Upper lobe of left lung (tissue), 6 donors: ENCODE results near the gene CTXN2. TPM values are rescaled to one million over a fixed set of nuclear protein-coding genes. Genes with fewer than 3 reads are reported as not detected.
A peak's percentile ranks its signal among the peaks of the same experiment; 100 is the strongest.

Experiments
- ATAC-seq, 2 donors: fragments of 200-7000 bp; cut with Tn5 transposase; one replicate each; pipeline ENCODE4 v1.9.1; 2022; ENCODE audit warnings: mild to moderate bottlenecking in 2 of 2, moderate library complexity in 2 of 2; ENCODE audit not compliant: low FRiP score in 2 of 2
- DNase-seq, 2 donors: peaks; one replicate each; pipeline ENCODE4 v3.0.0-alpha.2; 2019 to 2020
- H3K27ac ChIP-seq, 4 donors: fragments of 200-600 bp; sonication (generic); one replicate each; pipeline ENCODE4 v1.5.1; 2016 to 2019
- H3K27me3 ChIP-seq, 4 donors: fragments of 200-600 bp; sonication (generic); one replicate each; pipeline ENCODE4 v1.5.1; 2017 to 2019
- H3K36me3 ChIP-seq, 4 donors: fragments of 200-600 bp; sonication (generic); one replicate each; pipeline ENCODE4 v1.5.1; 2016 to 2019
- H3K4me1 ChIP-seq, 4 donors: fragments of 200-600 bp; sonication (generic); one replicate each; pipeline ENCODE4 v1.5.1; 2018 to 2019
- H3K4me3 ChIP-seq, 4 donors: fragments of 200-600 bp; sonication (generic); one replicate each; pipeline ENCODE4 v1.5.1; 2017 to 2019; ENCODE audit warnings: mild to moderate bottlenecking in 2 of 4, moderate library complexity in 1 of 4
- H3K9me3 ChIP-seq, 4 donors: fragments of 200-600 bp; sonication (generic); one replicate each; pipeline ENCODE4 v1.5.1; 2018 to 2019
- EP300 ChIP-seq, 4 donors: sonication (generic); formaldehyde crosslinking; IDR thresholded peaks; one replicate each; pipeline ENCODE4 v1.5.1; 2017; ENCODE audit warnings: antibody characterized with exemption in 4 of 4, control low read depth in 2 of 4
- POLR2A ChIP-seq, 4 donors: fragments of 450-650 bp; IDR thresholded peaks; one replicate each; pipeline ENCODE4 v1.5.1; 2016 to 2017; ENCODE audit warnings: antibody characterized with exemption in 4 of 4, mild to moderate bottlenecking in 2 of 4
- POLR2AphosphoS5 ChIP-seq, 2 donors: sonication (generic); formaldehyde crosslinking; IDR thresholded peaks; one replicate each; pipeline ENCODE4 v1.5.1; 2017; ENCODE audit warnings: antibody characterized with exemption in 2 of 2
- WGBS, 2 donors: methylation state at CpG; one replicate each; pipeline ENCODE4 v1.1.5; 2017 to 2018; 5-methylcytosine and 5-hydroxymethylcytosine counted together
- total RNA-seq, 6 donors: library from RNA; depleted of rRNA in 4 of 6; stranded (reverse); fragments of >200 nt in 4 of 6; gene quantifications; one replicate each; pipeline versions ENCODE4 v1.1.0 to v1.2.1, GENCODE V29; 2016 to 2021
- TF ChIP-seq, protein P1 (sequence below), 6 experiments: fragments of 450-650 bp in 4 of 6; fragments of 200-600 bp in 2 of 6; sonication (generic) in 2 of 6; IDR thresholded peaks; one replicate each; pipeline ENCODE4 v1.5.1; 2016 to 2019; ENCODE audit warnings: antibody characterized with exemption in 6 of 6
- donor health status: DM: no; HTN: no; CAD: no; lungs with moderate emphysema.
- donor health status: DM: no; HTN: yes; CAD: no; lungs with severe emphysema.

Gene CTXN2
- total RNA-seq, 6 donors from 2014 or later: not detected

- DNase-seq: no peak
- ATAC-seq: no peak
These were observed 50.5 kb downstream of the CTXN2 start for GRCh38 chr15:48242015-48242414.

GRCh38 chr15:48242535-48242934 is 51.1 kb downstream of the CTXN2 start:
- H3K9me3 ChIP-seq: no peaks in the 10 kb centered on the region
- H3K27me3 ChIP-seq: no peaks in the 10 kb centered on the region
- TF ChIP-seq, protein P1, sequence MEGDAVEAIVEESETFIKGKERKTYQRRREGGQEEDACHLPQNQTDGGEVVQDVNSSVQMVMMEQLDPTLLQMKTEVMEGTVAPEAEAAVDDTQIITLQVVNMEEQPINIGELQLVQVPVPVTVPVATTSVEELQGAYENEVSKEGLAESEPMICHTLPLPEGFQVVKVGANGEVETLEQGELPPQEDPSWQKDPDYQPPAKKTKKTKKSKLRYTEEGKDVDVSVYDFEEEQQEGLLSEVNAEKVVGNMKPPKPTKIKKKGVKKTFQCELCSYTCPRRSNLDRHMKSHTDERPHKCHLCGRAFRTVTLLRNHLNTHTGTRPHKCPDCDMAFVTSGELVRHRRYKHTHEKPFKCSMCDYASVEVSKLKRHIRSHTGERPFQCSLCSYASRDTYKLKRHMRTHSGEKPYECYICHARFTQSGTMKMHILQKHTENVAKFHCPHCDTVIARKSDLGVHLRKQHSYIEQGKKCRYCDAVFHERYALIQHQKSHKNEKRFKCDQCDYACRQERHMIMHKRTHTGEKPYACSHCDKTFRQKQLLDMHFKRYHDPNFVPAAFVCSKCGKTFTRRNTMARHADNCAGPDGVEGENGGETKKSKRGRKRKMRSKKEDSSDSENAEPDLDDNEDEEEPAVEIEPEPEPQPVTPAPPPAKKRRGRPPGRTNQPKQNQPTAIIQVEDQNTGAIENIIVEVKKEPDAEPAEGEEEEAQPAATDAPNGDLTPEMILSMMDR (IDR thresholded peaks at IDR 0.05): no peak
- TF ChIP-seq EP300 (IDR thresholded peaks at IDR 0.05): no peak
- no peak for TF ChIP-seq POLR2AphosphoS5 (IDR thresholded peaks at IDR 0.05)
- TF ChIP-seq POLR2A (IDR thresholded peaks at IDR 0.05): no peak
- H3K4me1 ChIP-seq: no peaks in the 10 kb centered on the region
- DNase-seq (no peak), ATAC-seq (no peak)
- H3K4me3 ChIP-seq: no peak overlapping the region
- H3K27ac ChIP-seq: no peak overlapping the region
- WGBS, 2 donors: 89 to 90% methylated on average over 4 of the region's 4 CpGs
- no peaks in the 10 kb centered on the region for H3K36me3 ChIP-seq

More at GRCh38 chr15:48242015-48242414, 50.5 kb downstream of the CTXN2 start:
- no peaks in the 10 kb centered on the region for H3K36me3 ChIP-seq
- TF ChIP-seq POLR2A (IDR thresholded peaks at IDR 0.05): no peak
- no peak for TF ChIP-seq EP300 (IDR thresholded peaks at IDR 0.05)
- TF ChIP-seq, protein P1 (IDR thresholded peaks at IDR 0.05): no peak
- no peak for TF ChIP-seq POLR2AphosphoS5 (IDR thresholded peaks at IDR 0.05)
- H3K4me3 ChIP-seq: no peak overlapping the region
- no peaks in the 10 kb centered on the region for H3K4me1 ChIP-seq
- H3K27me3 ChIP-seq: no peaks in the 10 kb centered on the region
- H3K27ac ChIP-seq: no peak overlapping the region
- H3K9me3 ChIP-seq: no peaks in the 10 kb centered on the region

DNA sequence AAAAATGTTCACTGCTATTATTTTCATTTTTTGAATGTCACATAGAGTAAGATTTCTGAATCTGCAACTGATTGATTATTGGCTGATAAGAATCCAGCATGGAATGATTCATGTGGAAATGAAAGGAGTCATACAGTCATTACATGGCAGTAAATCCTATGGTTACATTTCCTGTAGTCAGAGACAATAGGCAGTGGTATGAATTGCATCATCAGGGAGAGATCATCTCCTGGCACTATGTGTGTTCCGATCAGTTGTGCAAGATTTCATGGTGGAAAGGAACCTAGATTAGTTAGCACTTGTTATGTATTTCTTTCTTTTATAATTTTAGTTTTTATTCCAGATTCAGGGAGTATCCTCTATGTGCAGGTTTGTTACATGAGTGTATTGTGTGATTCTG is 53.5 kb downstream of the CTXN2 start:
- ATAC-seq (no peak), DNase-seq (no peak)
- no peak for TF ChIP-seq EP300 (IDR thresholded peaks at IDR 0.05)
- TF ChIP-seq POLR2A (IDR thresholded peaks at IDR 0.05): no peak
- TF ChIP-seq, protein P1 (IDR thresholded peaks at IDR 0.05): no peak
- TF ChIP-seq POLR2AphosphoS5 (IDR thresholded peaks at IDR 0.05): no peak
- Histone ChIP-seq H3K27me3 (no peaks in the 10 kb centered on the region), H3K9me3 (no peaks in the 10 kb centered on the region), H3K4me1 (no peaks in the 10 kb centered on the region), H3K36me3 (no peaks in the 10 kb centered on the region), H3K27ac (no peak overlapping the region), H3K4me3 (no peak overlapping the region)
- 80 to 92% methylated on average over 1 of the region's 1 CpG for WGBS, 2 donors

DNA sequence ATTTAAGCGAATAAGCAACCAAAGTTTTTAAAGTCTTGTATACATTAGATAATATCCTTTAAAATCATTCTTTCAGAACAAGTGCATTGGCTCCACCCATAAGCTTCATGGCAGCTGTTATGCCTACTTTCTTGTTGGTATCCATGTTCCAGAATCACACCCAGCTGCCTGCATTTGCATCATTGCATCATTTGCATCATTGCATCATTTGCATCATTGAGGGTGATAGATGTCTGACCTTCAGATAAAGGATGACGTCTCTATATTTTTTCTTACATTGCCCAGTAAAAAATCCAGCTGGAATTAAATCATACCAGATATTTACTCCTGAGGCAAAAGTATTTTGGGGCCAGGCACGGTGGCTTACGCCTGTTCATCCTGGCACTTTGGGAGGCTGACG is 56.9 kb downstream of the CTXN2 start:
- 88 to 89% methylated on average over 5 of the region's 5 CpGs for WGBS, 2 donors
- ATAC-seq: no peak
- no peak overlapping the region for H3K27ac ChIP-seq

DNA sequence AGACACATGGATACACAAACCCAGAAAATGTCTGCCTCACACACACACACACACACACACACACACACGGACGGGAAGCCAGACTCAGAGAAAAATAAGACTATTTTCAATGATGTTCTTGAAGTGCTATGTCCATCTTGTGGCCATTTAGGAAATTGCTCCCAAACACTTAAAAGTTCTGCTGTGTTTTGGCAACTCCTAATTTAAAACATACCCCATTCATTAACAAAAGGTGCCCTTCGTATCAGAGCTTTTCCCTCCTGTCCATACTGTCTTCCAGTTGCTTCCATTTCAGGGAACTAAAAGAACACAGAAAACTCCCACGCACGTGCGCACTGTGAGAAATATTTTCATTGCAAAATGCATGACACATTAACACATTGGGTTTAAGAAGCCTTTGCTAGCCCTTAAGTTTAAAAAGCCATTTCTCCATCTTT is 59.2 kb downstream of the CTXN2 start:
- ATAC-seq: peak in 1 of 2 donors; percentile 71
- no peak for TF ChIP-seq POLR2AphosphoS5 (IDR thresholded peaks at IDR 0.05)
- TF ChIP-seq, protein P1 (IDR thresholded peaks at IDR 0.05): peak; percentile 33 to 73 (median 56)
- H3K4me3 ChIP-seq: no peak overlapping the region
- H3K4me1 ChIP-seq: no peaks in the 10 kb centered on the region
- no peak overlapping the region for H3K27ac ChIP-seq
- DNase-seq: no peak
- H3K27me3 ChIP-seq: no peaks in the 10 kb centered on the region
- H3K9me3 ChIP-seq: no peaks in the 10 kb centered on the region
- no peaks in the 10 kb centered on the region for H3K36me3 ChIP-seq
- whole genome bisulfite sequencing, 2 donors: 39 to 43% methylated on average over 6 of the region's 6 CpGs

More for the DNA sequence above, 56.9 kb downstream of the CTXN2 start:
- Histone ChIP-seq H3K36me3 (no peaks in the 10 kb centered on the region), H3K4me1 (no peaks in the 10 kb centered on the region), H3K27me3 (no peaks in the 10 kb centered on the region), H3K4me3 (no peak overlapping the region), H3K9me3 (no peaks in the 10 kb centered on the region)
- no peak for TF ChIP-seq EP300 (IDR thresholded peaks at IDR 0.05)
- TF ChIP-seq POLR2A (IDR thresholded peaks at IDR 0.05): no peak
- TF ChIP-seq, protein P1 (IDR thresholded peaks at IDR 0.05): no peak
- TF ChIP-seq POLR2AphosphoS5 (IDR thresholded peaks at IDR 0.05): no peak
- no peak for DNase-seq
